GM18858 (cell line): ENCODE data around the gene PRR14.
"Not testable (repeated sequence)": the region's sequence is repeated elsewhere in the genome, so short reads cannot be mapped to it uniquely, and the experiment has no call there.

Experiments
- ATAC-seq: cut with Tn5 transposase; IDR thresholded peaks from one replicate; pipeline ENCODE4 v1.9.1; 2021; ENCODE audit not compliant: unreplicated experiment

PRR14 gene

DNA sequence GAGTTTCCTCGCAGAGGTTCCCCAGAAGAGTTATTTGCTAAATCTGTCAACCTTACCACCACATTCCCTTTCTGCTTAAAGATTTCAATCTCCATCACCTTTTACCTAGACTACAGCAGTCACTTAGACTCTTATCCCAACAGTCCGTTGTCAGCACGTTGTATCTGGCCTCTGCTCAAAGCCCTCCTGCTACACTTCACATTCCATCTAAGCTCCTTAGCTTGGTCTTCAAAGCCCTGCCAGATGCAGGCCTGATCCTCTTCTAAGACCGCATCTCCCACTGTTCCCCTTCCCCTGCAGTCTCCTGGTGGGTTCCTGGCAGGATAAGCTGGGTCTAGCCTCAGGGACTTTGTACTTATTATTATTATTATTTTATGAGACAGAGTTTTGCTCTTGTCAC is 37.9 kb downstream of the PRR14 start:
- no peak for ATAC-seq

DNA sequence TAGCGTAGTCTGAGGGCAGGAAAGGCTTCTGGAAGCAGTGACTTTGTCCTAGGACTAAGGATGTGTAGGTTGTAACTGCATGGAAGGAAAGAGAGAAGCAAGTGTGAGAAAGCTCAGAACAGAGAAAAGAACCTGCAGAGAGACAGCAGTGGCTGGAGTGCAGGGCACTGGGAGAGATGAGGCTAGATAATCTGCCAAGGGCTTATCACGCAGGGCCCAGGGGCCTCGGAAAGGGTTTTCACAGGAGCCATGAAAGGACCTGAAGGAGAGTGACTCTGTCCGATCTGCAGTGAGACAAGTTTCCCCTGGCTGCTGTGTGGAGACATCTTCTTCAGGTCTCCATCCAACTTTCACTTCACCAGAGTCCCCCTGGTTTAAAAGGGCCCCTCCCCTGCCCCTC is 41.1 kb downstream of the PRR14 start:
- no peak for ATAC-seq

- no peak for ATAC-seq
These were observed 41.8 kb downstream of the PRR14 start for GRCh38 chr16:30692396-30693064.

DNA sequence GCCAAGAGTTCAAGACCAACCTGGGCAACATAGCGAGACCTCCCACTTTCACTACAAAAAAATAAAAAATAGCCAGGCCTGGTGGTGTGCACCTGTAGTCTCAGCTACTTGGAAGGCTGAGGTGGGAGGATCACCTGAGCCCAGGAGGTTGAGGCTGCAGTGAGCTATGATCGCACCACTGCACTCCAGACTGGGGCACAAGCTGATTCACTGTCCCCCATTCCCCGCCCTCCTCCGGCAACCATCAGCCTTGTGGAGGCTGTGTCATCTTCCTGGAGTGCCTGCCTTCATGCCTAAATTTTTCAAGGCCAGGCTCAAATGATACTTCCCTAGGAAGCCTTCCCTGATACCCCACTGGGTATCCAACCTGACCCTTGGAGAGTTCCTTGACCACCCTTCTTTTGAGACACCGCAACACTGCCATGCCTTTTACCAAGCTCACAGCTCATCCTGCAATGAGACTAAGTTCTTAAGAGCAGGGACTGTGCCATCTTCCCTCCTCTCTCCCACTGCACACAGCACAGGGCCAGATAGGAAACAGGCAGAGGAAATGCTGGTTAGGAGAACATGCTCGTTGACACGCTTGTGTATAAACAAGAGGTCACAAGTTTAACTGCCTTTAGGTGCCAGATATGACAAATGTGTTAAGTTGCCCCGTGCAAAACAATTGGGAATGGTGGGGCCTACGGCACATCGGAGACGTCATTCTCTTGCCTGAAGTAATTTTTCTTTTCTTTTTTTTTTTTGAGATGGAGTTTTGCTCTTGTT is 44.4 kb downstream of the PRR14 start:
- ATAC-seq: no peak

- not testable (repeated sequence) for ATAC-seq
These were observed 45.9 kb downstream of the PRR14 start for GRCh38 chr16:30696646-30697045.

- peak; percentile 78 for ATAC-seq
These were observed 46.7 kb downstream of the PRR14 start for GRCh38 chr16:30697264-30698138.

DNA sequence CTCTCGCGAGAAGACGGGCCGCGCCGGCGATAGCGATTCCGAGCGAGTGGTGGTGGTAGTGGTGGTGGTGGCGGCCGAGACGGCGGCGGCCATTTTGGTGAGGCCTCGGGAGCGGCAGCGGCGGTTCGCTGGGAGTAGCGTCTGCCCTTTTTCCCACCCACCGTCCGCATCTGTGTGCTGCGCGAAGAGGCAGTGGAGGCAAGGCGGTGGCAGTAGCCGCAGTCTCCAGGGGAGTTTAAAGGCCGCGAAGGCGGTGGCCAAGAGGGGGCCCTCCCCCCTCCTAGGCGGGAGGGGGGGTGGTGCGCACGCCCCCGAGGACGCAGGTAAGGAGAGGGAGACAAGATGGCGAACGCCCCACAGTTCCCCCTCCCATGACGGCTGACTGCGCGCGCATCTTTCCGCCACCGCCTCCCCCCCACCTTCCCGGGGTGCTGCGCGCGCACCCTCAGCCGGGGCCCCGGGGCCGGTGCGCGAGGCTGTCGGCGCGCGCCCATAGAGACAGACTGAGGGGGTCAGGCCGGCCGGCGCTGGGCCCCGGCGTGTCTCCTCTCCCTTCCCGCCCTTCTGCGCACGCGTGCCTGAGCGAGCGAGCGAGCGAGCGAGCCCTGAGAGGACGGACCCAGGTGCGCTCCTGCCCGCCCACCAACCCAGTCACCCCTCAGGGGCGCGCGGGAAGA is 47.5 kb downstream of the PRR14 start:
- peak; percentile 46 for ATAC-seq

GRCh38 chr16:30698816-30699614 is 48.3 kb downstream of the PRR14 start, which contains the start of gene SRCAP:
Gene SRCAP, plus strand, starts transcription at chr16:30699171. Its CDS starts 1,654 bp downstream, at chr16:30700825.
- ATAC-seq: no peak

- ATAC-seq: no peak
These were observed 48.9 kb downstream of the PRR14 start for GRCh38 chr16:30699615-30700099.

DNA sequence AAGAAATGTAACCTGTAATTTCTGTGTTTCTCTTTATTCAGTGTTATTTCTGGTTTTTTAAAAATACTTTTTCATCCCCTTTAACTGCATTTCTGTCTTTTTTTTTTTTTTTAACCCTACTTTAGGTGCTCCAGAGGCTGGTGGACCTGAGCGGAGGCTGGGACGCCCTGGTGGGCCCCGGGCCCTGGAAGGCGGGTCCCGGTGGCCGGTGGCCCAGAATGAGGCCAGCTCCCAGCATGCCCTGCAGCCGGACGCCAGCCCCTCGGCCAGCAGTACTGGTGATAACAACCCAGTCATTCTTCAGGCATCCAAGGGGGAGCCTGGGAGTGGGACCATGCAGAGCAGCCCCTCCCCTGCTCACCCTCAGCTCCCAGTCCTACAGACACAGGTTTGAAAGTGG is 49.7 kb downstream of the PRR14 start:
- ATAC-seq: no peak

DNA sequence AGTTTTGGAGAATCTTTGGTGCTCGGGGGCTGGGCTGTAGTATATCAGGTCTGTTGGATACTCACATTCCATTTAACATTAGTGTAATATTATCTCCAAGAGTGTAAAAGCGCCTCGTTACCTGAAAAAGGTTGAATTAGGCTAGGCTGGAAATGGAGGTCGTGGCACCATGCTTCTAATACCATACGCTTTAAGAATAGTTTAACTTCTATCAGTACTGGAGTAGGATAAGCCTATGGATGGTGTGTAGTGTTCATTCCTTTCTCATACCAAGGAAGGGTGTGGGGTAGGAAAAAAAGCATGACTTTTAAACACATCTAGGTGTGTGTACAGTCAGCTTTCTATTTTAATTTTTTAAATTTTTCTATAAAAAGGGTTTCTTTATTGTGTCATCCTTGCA is 50.2 kb downstream of the PRR14 start:
- no peak for ATAC-seq

DNA sequence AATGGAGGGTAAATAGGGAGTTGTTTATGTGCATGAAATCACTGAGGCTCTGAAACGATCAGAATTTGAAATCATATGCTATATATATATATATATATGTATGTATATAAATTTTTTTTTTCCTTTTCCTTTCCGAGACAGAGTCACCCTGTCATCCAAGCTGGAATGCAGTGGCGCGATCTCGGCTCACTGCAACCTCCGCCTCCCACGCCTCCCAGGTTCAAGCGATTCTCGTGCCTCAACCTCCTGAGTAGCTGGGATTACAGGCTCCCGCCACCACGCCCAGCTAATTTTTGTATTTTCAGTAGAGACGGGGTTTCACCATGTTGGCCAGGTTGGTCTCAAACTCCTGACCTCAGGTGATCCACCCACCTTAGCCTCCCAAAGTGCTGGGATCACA is 52.3 kb downstream of the PRR14 start:
- ATAC-seq: not testable (repeated sequence)

DNA sequence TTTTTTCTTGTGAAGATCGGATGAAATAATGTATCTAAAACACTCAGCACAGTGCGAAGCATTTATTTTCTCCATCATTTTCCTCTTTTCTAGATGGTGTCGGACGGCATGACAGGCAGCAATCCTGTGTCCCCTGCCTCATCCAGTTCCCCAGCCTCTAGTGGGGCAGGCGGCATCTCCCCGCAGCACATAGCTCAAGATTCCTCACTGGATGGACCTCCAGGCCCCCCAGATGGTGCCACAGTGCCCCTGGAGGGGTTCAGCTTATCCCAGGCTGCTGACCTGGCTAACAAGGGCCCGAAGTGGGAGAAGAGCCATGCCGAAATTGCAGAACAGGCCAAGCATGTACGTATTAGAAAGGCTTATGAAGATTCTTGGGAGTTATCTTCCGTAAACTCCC is 53.2 kb downstream of the PRR14 start:
- no peak for ATAC-seq
